HEK293 (cell line): ENCODE measurements around the gene EXOC3.
A peak's percentile ranks its signal among the peaks of the same experiment; 100 is the strongest.

Source experiments
- CTCF ChIP-seq: fragments of 450-650 bp; formaldehyde crosslinking; IDR thresholded peaks from 2 replicates; pipeline ENCODE4 v1.5.1; 2016; ENCODE audit warnings: missing biosample characterization, missing genetic modification characterization
- KLF16 ChIP-seq: fragments of 450-650 bp; formaldehyde crosslinking; IDR thresholded peaks from 2 replicates; pipeline ENCODE4 v1.5.1; 2017; ENCODE audit warnings: missing biosample characterization, missing genetic modification characterization
- PBX3 ChIP-seq: sonication (generic); formaldehyde crosslinking; IDR thresholded peaks from 2 replicates; pipeline ENCODE4 v1.8.1; 2022; ENCODE audit warnings: mild to moderate bottlenecking, moderate library complexity, missing genetic modification reagents
- REST ChIP-seq: fragments of 450-650 bp; formaldehyde crosslinking; IDR thresholded peaks from 2 replicates; pipeline ENCODE4 v1.5.1; 2016; ENCODE audit warnings: missing biosample characterization, missing genetic modification characterization
- ZBTB20 ChIP-seq: fragments of 450-650 bp; formaldehyde crosslinking; IDR thresholded peaks from 2 replicates; pipeline ENCODE4 v1.5.1; 2016; ENCODE audit warnings: missing biosample characterization, missing genetic modification characterization
- ZBTB48 ChIP-seq: fragments of 450-650 bp; formaldehyde crosslinking; IDR thresholded peaks from 2 replicates; pipeline ENCODE4 v1.5.1; 2016; ENCODE audit warnings: missing biosample characterization, missing genetic modification characterization
- ZNF114 ChIP-seq: fragments of 450-650 bp; formaldehyde crosslinking; IDR thresholded peaks from 2 replicates; pipeline ENCODE4 v1.5.0; 2017; ENCODE audit warnings: missing biosample characterization, missing genetic modification characterization
- ZNF214 ChIP-seq: fragments of 450-650 bp; formaldehyde crosslinking; IDR thresholded peaks from 2 replicates; pipeline ENCODE4 v1.5.1; 2017; ENCODE audit warnings: missing biosample characterization, mild to moderate bottlenecking, missing genetic modification characterization, borderline replicate concordance
- ZNF394 ChIP-seq: fragments of 450-650 bp; formaldehyde crosslinking; IDR thresholded peaks from 2 replicates; pipeline ENCODE4 v1.5.1; 2016; ENCODE audit warnings: missing biosample characterization, missing genetic modification characterization, mild to moderate bottlenecking, moderate library complexity, borderline replicate concordance
- ZNF449 ChIP-seq: fragments of 450-650 bp; formaldehyde crosslinking; IDR thresholded peaks from 2 replicates; pipeline ENCODE4 v1.5.1; 2017; ENCODE audit warnings: missing biosample characterization, mild to moderate bottlenecking, missing genetic modification characterization, moderate library complexity
- ZNF707 ChIP-seq: fragments of 450-650 bp; formaldehyde crosslinking; IDR thresholded peaks from 2 replicates; pipeline ENCODE4 v1.5.1; 2016; ENCODE audit warnings: missing biosample characterization, missing genetic modification characterization
- ZNF76 ChIP-seq: fragments of 450-650 bp; formaldehyde crosslinking; IDR thresholded peaks from 2 replicates; pipeline ENCODE4; 2016; ENCODE audit warnings: low read depth, missing biosample characterization, missing genetic modification characterization, borderline replicate concordance
- ZNF830 ChIP-seq: fragments of 450-650 bp; IDR thresholded peaks from 2 replicates; pipeline ENCODE4 v1.5.0; 2018; ENCODE audit warnings: missing biosample characterization, missing genetic modification characterization, low read depth, mild to moderate bottlenecking, moderate library complexity

GRCh38 chr5:472076-472655 lies 29.2 kb downstream of the EXOC3 start:
- TF ChIP-seq CTCF (tag by site-specific recombination) (no peak), ZNF830 (tag by site-specific recombination) (no peak), ZBTB48 (peak; percentile 59; the same call in 1 of the 2 replicates), ZBTB20 (peak; percentile 67; the same call in 1 of the 2 replicates), ZNF394 (tag by site-specific recombination) (no peak), REST (tag by site-specific recombination) (no peak), ZNF707 (tag by site-specific recombination) (no peak), PBX3 (no peak), KLF16 (tag by site-specific recombination) (no peak), ZNF76 (tag by site-specific recombination) (no peak), ZNF449 (tag by site-specific recombination) (0 out of 2 replicates have a peak, but pooled peaks have one; percentile 11), ZNF114 (no peak), ZNF214 (tag by site-specific recombination) (no peak)
